Activated CD8-positive, alpha-beta memory T cell treated with anti-CD3 and anti-CD28 coated beads, Interleukin-2, amount 50 U/mL, for 48 hours (primary cell): ENCODE results near the gene XPNPEP1.

ENCODE experiments used
- DNase-seq: peaks from one replicate; pipeline ENCODE4 v3.0.0-alpha.2; 2020

Gene XPNPEP1

DNA sequence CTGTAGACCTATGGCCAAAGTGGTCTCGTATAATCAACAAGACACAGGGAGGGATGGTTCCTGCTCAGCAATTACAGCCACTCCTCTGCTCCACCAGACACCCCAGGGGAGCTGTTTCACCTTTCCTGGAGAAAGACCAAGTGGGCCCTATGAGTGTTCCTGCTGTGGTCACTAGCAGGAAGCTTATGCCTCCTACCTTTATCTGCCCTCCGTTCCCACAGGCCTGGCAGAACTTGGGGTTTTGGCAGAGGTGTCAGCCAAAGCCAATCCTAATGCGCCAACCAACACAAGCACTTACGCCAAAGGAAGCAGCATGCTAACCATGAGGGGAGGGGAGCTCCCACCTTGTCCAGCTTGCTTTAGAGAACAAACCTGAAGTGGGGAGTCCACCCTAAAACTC lies 31.2 kb downstream of the XPNPEP1 start:
- DNase-seq: no peak

DNA sequence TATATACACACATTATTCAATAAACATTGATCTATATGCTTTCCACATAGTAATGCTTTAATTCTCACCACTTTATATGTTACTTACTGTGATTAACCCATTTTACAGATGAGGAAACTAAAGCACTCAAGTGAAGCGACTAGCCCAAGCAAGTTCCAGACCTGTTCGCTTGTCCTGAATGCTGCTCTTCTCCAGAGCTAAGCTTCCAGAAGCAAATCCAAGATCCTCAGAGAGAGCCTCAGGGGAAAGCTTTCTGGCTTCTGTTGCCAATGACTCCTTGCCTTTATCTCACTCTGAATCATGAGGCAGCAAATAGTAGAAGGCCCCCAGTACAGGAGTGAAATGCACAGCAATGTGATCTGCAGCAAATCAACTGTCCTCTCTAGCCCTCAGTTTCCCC lies 32.2 kb downstream of the XPNPEP1 start:
- no peak for DNase-seq

DNA sequence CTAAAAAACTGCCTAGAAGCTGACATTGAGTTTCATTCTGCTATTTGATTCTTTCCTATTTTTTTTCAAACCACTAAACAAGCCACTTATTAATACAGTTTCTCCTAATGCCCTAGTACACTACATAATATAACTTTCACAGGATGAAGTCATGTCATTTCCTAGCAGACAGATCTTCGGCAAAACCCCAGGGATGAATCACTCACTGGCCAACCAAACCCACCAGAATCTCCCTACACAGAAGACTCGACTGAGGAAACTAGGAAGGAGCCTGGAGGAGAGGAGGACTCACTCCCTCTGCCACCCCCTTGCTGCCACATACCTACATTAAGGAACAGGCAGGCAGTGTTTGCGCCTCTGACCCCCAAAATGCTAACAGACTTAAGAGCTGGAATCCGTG lies 33.4 kb downstream of the XPNPEP1 start:
- DNase-seq: no peak

DNA sequence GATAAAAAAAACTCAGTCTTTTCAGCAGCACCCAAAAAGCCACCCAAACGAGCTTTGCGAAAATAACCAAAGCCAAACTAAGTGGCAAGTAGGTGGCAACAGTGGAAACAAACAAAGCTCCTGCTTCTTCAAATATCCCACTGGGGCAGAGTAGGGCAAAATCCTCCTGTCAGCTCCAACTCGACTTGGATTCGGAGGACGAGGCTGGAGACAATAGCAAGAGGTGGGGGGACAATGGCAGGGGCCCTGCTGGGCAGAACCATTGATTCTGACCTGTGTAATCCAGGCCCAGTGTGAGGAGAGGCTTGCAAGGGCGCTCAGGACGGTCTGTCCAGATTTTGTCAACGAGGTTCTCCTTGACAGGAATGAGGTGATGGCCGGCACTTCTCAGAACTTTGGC lies 35.5 kb downstream of the XPNPEP1 start:
- DNase-seq: no peak

DNA sequence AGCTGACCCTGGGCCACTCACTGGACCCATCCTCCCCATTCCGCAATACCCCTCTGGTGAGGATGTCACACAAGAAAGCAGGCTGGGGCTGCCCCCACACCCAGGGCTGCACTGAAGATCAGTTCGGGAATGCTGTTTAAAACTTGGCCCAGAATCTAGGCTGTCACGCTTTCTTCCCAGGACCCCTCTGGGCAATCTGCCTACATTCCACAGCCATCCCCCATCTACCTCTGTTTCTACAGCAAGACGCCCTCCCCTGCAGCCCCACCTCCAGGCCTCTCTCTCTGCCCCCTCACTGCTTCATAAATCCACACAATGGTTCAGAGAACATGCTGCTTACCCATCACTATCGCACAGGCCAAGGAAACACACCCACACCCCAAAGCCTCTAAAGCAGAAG lies 36.1 kb downstream of the XPNPEP1 start:
- no peak for DNase-seq

DNA sequence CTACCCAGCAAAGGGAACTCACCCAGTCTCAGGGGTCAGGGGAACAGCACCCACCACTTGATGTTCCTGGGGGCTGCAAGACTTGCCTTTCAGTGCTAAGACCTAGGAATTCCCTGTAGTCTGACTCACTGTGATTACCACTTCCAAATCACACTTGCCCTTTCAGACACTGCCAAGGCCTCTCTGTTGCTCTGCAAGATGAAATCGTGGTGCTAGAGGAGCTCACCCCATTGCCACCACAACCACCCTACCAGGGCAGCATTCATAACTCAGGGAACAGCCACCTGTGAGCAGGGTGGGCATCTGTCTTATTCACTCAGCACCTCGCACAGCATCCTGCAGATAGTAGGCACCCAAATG lies 36.5 kb downstream of the XPNPEP1 start:
- DNase-seq: no peak

DNA sequence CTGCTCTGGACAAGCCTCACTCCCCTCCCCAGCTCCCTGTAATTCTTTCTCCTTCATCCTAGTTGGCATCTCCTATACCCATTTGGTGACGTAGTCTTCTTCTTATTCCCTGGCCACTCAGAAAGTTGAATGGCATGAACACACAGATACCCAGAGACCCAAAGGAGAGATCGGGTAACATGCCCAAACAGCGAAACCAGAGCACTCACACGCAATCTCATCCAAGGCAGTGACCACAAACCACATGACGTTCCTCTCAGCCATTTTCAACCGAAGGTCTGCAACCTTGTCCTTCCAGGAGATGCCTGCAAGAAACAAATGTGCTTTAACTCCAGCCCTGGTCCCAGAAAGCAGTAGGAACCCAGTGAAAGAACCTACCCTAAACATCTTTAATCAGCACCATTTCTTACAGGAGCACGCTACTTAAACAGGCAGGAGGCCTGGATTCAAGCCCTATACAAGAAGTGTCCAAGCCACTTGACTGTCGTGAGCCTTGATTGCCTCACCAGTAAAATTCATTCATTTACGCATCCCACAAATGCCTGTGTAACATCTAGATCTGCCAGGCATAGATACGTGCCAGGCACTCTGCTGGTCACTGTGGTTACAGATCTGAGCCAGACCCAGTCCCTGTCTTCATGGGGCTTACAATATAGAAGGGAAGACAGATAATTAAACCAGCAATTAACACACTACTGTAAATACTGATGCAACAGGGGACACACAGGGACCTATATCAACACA lies 37.1 kb downstream of the XPNPEP1 start:
- no peak for DNase-seq

DNA sequence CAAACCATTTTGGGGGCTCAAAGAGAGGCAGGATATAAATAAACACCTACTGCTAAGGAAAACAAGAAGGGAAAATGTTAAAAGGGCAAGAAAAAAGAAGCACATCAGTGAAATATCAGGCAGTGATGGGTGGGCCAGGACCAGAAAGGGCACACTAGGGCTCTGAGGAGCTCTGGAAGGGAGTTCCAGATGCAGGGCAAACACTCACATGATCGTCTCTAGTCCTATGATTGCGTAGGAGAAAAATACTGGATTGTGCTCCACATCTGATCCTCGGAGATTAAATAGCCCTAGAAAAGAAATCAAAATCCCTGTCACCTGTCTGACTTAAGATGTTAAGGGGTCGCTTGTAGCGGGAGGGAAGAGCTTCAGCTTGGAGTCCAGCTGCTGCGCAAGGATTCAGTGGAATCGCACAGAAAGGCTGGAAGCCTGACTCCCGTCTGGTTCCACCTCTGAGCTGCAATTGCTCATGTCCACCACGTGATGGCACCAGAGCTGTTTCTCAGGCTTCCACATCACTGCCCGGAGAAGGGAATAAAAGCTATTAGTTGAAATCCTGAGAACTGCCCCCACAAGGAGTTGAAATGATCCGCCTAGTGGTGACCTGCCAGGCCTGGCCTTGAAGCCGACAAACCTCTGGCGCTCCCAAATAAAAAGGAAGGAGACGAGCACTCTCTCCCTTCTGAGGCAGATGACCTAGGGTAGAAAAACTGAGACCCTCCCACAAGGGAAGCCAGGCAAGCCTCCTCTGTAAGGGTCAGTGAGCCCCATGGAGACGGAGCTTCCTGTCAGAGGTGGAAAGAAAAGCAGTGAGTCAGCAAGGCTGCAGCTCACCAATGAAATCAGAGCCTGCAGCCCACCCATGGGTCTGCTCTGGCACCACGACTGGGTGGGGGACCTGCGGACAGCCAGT lies 39.2 kb downstream of the XPNPEP1 start:
- peak; percentile 79 for DNase-seq

DNA sequence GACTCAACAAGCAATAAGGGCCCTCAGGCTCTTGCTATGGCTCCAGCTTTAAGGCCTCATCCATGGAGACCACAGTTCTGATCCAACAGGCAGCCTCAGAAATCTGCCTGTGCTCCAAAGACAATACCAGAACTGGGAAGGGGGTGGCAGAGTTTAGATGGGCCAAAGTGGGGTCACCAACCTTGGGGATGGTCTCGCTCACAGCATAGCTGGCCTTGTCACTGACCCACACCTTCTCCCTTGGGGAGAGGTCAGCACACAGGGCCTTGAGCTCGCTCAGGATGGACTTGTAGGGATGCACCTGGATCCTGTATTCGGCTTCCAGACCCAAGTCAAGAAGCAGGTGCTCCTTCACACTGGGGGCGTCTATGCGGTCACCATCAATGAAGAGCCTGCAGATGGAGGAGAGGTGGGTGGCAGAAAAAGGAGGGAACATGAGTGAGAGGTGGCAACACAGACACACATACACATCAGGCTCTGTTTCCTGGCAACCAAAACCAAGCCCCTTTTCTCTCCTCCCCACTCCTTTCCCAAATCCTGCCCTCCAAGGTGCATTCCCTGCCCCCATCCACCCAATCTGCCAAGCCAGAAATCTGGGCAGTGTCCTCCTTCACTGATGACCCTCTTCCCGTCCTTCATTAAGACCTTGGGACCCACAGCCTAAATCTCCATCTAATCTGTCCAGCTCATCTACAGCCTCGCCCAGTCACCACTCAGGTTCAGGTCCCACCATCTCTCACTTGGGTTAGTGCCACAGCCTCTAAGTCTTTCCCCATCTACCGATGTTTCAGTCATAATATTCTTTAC lies 40.9 kb downstream of the XPNPEP1 start:
- DNase-seq: no peak

DNA sequence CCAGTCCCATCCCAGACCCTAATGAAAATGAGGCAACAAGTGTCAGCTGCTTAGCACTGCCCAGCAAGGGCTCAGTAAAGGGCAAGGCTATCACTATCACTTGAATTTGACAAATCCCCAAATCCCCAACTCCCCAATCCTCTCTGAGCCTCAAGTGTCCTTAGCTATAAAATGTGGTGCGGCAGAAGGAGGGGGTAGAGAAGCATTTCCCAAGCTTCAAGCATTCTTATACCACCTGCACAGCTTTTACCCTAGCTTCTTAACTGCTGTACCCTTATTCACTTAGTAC lies 41.6 kb downstream of the XPNPEP1 start:
- DNase-seq: no peak

DNA sequence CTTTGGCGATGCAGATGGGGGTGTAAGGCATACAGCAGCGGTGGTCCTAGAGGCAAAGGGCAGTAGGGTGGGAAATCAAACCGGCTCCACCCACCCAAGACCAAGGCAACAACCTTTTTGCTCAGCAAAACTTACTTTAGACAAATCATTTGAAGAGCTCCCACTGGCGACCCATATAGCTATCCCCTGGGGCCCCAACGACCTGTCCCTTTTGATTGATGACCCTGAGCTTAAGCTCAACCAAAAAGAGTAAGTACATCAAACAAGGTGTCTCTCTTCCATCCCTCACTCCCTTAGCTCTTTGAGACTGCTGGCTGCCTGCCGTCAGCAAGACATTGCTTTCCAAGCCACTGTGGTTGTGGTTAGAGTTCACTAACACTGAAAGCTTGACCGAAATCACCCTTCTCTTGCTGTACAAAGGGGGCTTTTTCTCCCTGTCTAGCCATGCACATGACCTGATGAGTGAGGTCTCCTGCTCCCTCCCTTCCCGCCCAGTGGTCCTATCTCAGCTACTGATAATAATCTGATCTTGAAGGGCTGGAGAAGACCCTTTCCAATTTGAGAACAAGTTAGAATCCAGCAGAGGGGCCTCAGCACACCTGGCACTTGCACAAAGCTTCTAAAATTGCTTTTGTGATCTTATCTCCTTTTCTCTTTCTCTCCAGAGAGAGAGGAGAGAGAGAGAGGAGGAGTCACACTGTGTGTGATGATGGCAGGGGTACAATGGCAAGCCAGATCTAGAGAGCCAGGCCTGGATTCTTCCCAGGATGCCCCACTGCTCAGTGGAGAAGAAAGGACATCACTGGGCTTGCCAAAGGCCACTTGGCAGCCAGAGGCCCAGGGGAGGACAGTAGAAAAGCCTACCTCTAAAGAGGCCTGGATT lies 42.2 kb downstream of the XPNPEP1 start:
- no peak for DNase-seq

DNA sequence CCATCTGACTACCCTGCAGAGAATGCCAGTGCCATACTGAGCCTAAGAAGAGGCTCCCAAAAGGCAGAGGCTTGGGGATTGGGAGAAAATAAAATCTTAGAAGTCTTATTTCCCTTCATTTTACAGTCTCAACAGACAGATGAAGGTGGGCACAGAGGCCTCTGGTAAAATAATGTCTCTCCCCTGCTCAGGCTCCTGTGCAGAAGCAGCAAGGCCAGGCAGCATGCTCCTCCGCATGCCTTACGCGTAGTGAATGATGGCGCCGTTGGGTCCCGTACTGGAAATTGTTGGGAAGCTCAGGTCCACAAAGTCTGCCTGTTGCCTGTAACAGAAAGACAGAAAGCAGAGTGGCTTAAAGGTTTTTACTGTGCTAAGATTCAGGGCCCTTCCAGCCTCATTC lies 45.8 kb downstream of the XPNPEP1 start:
- DNase-seq: peak; percentile 12

DNA sequence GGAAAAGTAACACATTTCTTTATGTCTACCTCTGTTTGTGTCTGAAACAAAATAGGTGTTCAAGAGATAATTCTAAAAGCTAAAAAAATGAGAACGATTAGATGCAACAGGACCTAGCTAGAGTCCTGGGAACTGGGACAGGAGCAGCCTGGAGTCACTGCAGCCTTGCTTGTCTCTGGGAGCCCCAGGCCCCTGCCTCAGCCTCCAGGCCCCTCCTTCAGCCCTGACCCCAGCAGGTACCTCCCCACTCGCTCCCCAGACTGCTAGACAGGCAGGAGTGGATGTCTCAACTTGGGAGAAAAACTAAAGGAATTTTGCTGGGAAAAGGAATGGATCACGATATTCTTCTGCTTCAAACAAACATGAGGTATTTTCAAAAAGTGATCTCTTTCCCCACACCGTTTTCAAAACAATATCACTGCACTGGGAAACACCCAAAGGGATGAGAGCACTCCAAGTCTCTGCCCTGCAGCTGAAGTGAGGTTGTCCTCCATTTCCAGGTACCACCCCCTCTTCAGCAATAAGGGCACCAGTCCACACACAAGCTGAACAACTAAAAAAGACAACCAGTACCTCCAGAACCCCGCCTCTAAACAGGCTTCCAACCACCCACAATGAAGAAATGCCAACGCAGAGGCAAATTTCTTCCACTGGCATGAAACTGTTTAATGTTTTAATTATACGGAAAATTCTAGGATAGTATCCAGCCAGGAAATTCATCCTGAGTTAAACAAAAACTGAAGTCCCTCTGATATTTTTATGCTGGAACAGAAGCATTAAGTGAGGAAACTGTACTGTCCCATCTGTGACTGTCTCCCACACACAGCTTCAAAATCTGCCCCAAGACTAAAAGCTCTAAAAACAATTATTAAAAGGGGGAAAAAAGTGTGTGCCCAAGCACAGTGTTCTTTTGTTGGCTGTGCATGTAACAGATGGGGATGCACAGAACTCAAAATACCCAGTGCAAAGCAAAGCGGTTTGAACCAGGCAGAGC lies 47.2 kb downstream of the XPNPEP1 start:
- DNase-seq: peak; percentile 22

DNA sequence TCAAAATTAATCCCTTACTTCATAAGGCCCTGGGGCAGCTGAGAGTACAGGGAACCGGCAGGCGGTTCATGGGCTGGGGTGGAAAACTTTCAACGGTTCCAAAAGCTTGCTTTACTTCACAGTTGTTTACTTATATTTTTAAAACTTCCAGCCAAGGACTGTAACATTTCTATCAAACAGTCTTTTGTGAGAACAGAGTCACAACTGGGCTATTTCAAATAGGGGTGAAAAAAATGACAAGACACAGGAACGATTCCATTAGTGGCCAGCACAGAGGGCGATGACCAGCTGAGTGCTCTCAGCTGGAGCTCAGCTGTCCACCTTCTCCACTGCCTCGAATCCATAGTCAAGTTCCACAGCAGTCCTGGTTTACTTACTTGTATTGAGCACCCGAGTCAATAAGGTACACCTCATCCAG lies 48.2 kb downstream of the XPNPEP1 start:
- DNase-seq: peak; percentile 7

DNA sequence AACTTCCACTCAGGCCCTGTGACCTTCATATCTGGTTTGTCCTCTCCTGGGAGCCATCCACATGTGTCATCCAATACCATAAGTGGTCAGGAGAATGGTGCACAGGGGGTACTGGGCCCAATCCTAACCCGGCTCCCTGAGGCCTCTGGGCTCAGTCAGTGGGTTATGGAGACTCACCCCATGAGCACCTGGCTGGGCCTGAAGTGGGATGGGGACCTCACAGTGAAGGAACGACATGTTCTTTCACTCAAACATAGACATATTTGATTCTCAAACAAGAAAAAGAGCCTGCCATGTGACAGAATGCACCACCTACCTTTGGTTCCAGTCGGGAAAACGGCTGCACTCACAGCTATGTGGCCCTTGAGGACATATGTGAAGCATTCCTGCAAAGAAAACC lies 51.8 kb downstream of the XPNPEP1 start:
- peak; percentile 40 for DNase-seq

DNA sequence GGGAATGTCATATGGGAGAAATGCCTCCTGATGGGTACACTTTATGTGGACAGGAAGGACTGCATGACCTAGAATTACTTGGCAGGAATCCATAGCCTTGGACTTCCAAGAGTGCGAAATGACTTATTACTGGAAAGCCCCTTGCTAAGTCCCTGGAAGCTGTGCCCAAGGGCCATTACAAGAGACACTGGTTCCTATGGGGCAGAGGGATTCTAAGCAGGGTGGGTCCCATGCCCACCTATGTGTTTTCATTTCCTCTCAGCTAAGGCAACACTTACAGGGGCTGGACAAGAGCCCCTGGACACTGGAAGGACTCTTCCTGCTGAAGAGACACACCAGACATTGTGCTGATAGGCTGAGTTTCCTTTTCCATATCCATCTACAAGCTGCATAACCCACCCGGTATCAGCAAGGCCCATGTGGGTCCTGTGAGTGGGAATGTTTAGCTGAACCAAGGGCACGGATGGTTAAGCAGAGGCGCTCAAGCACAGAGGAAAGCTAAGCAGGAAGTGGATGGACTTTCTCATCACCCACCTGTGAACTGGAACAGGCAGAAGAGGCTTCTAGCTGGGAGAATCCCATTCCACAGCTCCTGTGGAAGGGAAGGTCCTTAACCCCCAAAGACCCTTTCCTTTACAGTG lies 56.2 kb downstream of the XPNPEP1 start:
- DNase-seq: peak; percentile 18

DNA sequence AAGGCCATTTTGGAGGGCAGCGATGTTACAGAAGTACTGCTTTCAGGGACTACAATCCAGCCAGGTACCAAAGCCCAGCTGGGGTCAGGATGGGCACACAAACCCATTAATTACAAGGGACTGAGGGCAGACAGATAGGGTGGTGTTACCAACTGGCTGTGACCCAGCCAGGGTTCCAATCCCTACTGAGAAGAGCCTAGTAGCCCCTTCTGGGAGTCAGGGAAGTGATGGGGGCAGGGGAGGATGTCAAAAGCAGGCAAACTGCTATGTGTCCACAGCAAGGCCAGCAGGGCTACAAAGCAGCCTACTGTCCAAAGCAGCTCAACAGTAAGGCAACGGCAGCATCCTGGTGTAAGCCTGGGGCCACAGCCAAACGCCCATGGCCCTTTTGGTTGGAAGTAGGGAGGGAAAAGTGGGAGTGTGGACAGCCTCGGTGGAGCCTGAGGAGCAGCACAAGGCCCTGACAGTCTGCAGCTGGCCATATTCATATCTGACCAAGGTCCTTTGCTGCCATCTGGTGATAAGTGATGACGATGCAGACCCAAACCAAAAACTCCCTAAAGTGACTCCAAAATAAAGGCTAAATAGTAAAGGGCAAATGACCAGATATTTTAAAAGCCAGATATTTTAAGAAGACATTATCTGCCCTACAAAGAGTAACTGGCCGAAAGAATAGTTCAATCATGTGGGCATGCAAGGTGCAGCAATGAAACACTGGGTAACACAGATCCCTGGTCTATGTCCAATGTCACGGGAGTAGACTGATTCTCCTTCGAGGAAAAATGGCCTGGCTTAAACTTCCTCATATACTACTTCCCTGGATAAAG lies 56.9 kb downstream of the XPNPEP1 start:
- DNase-seq: peak; percentile 34

DNA sequence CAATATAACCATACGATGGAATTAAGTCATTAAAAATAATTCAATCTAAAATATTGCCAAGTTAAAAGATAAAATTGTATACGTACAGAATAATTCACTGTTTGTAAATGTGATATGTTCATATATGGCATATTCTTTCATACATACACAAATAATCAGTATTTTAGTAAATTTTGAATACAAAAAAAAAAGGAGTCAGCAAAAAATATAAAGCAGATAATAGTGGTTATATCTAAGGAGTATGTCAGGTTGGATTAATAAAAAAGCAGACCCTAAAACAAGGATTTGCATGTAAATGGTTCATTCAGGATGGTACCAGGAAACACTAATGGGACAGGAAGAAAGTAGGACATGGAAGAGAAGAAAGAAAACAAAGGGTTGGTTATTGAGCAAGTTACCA lies 59.5 kb downstream of the XPNPEP1 start:
- no peak for DNase-seq

DNA sequence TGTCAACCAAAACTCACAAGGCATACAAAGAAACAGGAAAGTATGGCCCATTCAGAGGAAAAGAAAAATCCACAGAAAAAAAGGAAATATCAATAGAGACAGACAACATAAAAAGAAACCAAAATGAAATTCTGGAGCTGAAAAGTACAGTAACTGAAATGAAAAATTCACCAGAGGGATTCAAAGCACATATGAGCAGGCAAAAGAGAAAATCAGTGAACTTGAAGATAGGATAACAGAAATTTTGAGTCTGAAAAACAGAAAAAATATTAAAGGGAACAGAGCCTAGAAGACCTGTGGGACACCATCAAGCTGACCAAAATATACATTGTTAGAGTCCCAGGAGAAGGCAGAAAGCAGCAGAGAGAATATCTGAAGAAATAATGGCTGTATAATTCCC lies 60.6 kb downstream of the XPNPEP1 start:
- no peak for DNase-seq

DNA sequence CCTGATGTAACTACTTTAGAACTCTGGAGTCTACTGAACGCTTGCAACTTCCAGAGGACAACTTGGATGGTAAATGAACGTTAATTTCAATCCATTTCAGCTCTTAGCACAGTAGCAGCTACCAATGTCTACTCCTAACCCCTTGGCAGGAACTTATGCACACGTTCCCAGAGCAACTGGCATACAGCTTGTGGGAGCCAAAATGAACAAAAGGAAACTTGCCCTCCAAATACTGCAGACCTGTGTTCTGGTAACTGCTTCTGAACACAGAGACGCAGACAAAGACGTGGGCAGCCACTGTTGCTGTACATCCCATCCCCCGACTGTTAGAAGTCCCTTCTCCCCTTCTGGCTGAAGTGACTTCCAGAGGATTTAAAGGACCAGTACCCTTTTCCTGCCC lies 61.3 kb downstream of the XPNPEP1 start:
- peak; percentile 6 for DNase-seq
